Fibroblast of villous mesenchyme (primary cell): ENCODE measurements around the gene INS. TPM values are rescaled to one million over a fixed set of nuclear protein-coding genes. Genes with fewer than 3 reads are reported as not detected.

Experiments used
- DNase-seq: peaks from one replicate; pipeline ENCODE4 v3.0.0-alpha.2; 2010; ENCODE audit warnings: low read depth
- H3K4me3 ChIP-seq: 2 replicates; pipeline ENCODE4 v1.5.1; 2011; ENCODE audit warnings: low read depth, mild to moderate bottlenecking, low read length
- CTCF ChIP-seq: IDR thresholded peaks from 2 replicates; pipeline ENCODE4 v1.5.1; 2012; ENCODE audit warnings: low read depth, mild to moderate bottlenecking, low read length; ENCODE audit not compliant: insufficient read depth
- total RNA-seq: library from RNA; depleted of rRNA; stranded (reverse); fragments of >200 nt; gene quantifications from 2 replicates; pipeline ENCODE4 v1.2.3, GENCODE V29; 2012

INS gene
- total RNA-seq, 1 donor: not detected

- DNase-seq: no peak
Measured at GRCh38 chr11:2186669-2187279, 25.8 kb upstream of the INS start.

GRCh38 chr11:2185324-2186085 is 24.5 kb upstream of the INS start:
- no peak for DNase-seq
- no peak for TF ChIP-seq CTCF
- H3K4me3 ChIP-seq: no peak overlapping the region

More at GRCh38 chr11:2186669-2187279, 25.8 kb upstream of the INS start:
- peak; percentile 34 for TF ChIP-seq CTCF
- no peak overlapping the region for H3K4me3 ChIP-seq

GRCh38 chr11:2182692-2183474 is 21.9 kb upstream of the INS start:
- TF ChIP-seq CTCF: no peak
- DNase-seq: no peak

GRCh38 chr11:2182075-2182474 is 21.1 kb upstream of the INS start:
- no peak overlapping the region for H3K4me3 ChIP-seq
- DNase-seq: no peak
- no peak for TF ChIP-seq CTCF

More at GRCh38 chr11:2182692-2183474, 21.9 kb upstream of the INS start:
- H3K4me3 ChIP-seq: no peak overlapping the region

GRCh38 chr11:2180789-2181370 is 19.9 kb upstream of the INS start:
- no peak for TF ChIP-seq CTCF
- DNase-seq: no peak
- no peak overlapping the region for H3K4me3 ChIP-seq

GRCh38 chr11:2180347-2180746 is 19.3 kb upstream of the INS start:
- no peak for DNase-seq
- no peak overlapping the region for H3K4me3 ChIP-seq
- no peak for TF ChIP-seq CTCF
